ENCODE results near the gene TRPM7. TPM values are rescaled to one million over a fixed set of nuclear protein-coding genes. Genes with fewer than 3 reads are reported as not detected.

Gene TRPM7
- total and polyA plus RNA-seq, 12 donors, result 5.4 to 45.0 (median 26.3) TPM

DNA sequence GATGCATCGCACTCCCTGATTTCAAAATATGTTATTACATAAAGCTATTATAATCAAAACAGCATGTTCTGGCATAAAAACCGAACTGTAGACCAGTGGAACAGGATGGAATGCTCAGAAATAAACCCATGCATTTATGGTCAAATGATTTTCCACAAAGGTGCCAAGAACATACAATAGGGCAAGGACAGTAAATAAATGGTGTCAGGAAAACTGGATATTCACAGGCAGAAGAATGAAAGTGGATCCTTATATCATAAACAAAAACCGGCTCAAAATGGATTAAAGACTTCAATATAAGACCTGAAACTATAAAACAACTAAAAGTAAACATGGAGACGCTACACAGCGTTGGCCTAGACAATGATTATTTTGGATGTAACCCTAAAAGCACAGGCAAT lies 162.7 kb downstream of the TRPM7 start:
- H3K27ac ChIP-seq, result no peak overlapping the region
- no peak overlapping the region for H3K4me3 ChIP-seq
- H3K27me3 ChIP-seq, result no peaks in the 10 kb centered on the region
- intact Hi-C loops (cut with DNase I), result no loop called here
- no peaks in the 10 kb centered on the region for H3K36me3 ChIP-seq (replicated peaks in 1 of 2)
- H3K9me3 ChIP-seq (replicated peaks in 1 of 3), result no peaks in the 10 kb centered on the region
- DNase-seq, result no peak
- H3K4me1 ChIP-seq (replicated peaks in 1 of 2), result no peaks in the 10 kb centered on the region
- WGBS, 4 donors, result 64 to 74% (median 68%) methylated on average over 5 of the region's 5 CpGs
- no peak for TF ChIP-seq POLR2A (IDR thresholded peaks at IDR 0.05)
- TF ChIP-seq, protein P1, sequence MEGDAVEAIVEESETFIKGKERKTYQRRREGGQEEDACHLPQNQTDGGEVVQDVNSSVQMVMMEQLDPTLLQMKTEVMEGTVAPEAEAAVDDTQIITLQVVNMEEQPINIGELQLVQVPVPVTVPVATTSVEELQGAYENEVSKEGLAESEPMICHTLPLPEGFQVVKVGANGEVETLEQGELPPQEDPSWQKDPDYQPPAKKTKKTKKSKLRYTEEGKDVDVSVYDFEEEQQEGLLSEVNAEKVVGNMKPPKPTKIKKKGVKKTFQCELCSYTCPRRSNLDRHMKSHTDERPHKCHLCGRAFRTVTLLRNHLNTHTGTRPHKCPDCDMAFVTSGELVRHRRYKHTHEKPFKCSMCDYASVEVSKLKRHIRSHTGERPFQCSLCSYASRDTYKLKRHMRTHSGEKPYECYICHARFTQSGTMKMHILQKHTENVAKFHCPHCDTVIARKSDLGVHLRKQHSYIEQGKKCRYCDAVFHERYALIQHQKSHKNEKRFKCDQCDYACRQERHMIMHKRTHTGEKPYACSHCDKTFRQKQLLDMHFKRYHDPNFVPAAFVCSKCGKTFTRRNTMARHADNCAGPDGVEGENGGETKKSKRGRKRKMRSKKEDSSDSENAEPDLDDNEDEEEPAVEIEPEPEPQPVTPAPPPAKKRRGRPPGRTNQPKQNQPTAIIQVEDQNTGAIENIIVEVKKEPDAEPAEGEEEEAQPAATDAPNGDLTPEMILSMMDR (IDR thresholded peaks at IDR 0.05), result no peak

DNA sequence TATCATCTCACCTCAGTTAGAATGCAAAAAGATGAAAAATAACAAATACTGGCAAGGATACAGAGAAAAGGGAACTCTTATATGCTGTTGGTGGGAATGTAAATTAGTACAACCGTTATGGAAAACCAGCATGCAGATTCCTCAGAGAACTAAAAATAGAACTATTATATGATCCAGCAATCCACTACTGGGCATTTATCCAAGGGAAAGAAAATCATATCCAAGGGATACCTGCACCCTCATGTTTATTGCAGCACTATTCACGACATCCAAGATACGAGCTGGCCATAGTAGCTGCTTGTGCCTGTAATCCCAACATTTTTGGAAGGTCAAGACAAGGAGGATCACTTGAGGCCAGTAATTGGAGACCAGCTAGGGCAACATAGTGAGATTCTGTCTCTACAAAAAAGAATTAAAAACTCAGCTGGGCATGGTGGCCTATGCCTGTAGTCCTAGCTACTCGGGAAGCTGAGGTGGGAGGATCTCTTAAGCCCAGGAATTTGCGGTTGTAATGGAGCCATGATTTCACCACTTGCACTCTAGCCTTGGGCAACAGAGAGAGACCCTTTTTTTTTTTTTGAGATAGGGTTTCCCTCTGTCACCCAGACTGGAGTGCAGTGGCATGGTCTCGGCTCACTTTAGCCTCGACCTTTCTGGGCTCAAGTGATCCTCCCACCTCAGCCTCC lies 166.7 kb downstream of the TRPM7 start:
- Histone ChIP-seq H3K36me3 (replicated peaks in 1 of 2) (no peaks in the 10 kb centered on the region), H3K27ac (no peak overlapping the region), H3K4me1 (replicated peaks in 1 of 2) (no peaks in the 10 kb centered on the region), H3K4me3 (no peak overlapping the region), H3K9me3 (replicated peaks in 1 of 3) (no peaks in the 10 kb centered on the region), H3K27me3 (no peaks in the 10 kb centered on the region)
- DNase-seq, result no peak
- intact Hi-C loops (cut with DNase I), result no loop called here
- TF ChIP-seq POLR2A (IDR thresholded peaks at IDR 0.05), result no peak
- TF ChIP-seq, protein P1 (IDR thresholded peaks at IDR 0.05), result no peak
- WGBS, 4 donors, result 65 to 82% (median 80%) methylated on average over 6 to 7 of the region's 7 CpGs

DNA sequence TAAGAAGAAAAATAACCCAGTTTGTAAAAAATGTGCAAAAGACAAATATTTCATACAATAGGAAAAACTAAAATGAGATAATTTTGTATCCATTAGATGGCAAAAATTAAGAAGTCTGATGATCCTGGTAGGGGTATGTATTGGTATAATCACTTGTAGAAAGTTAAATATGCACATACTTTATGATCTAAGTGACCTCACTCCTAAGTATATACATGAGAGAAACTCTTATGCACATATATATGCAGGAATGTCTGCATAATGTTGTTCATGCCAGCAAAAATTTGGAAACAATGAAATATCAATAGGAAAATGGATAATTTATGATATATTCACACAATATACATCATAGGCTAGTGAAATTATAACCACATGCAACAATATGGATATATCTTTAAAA lies 173.6 kb downstream of the TRPM7 start:
- intact Hi-C loops (cut with DNase I), result no loop called here
- TF ChIP-seq POLR2A (IDR thresholded peaks at IDR 0.05), result no peak
- TF ChIP-seq, protein P1 (IDR thresholded peaks at IDR 0.05), result no peak

More for the DNA sequence above, 173.6 kb downstream of the TRPM7 start:
- Histone ChIP-seq H3K4me3 (no peak overlapping the region), H3K27me3 (no peaks in the 10 kb centered on the region), H3K36me3 (replicated peaks in 1 of 2) (no peaks in the 10 kb centered on the region), H3K27ac (no peak overlapping the region), H3K4me1 (replicated peaks in 1 of 2) (no peaks in the 10 kb centered on the region), H3K9me3 (replicated peaks in 1 of 3) (no peaks in the 10 kb centered on the region)
- no peak for DNase-seq

Small RNA genes within 50 kb of the gene (small RNA-seq; reads per million reads assigned to genes)
- 0 reads per million in 2 donors for gene RN7SL354P

Other genes with a start within 250 kb of the TRPM7 start
- under 1 TPM in 2 of 9 donors, not detected in 7; 0.49 to 0.55 TPM for gene USP50, start 140.1 kb downstream of the TRPM7 start, total RNA-seq
- gene USP50, start 140.1 kb downstream of the TRPM7 start, polyA plus RNA-seq, result not detected
- 100 to 1,000 TPM in 7 of 9 donors, 10 to 100 TPM in 2; 73.4 to 378 (median 143) TPM for gene SPPL2A, start 78.9 kb upstream of the TRPM7 start, total RNA-seq
- gene SPPL2A, start 78.9 kb upstream of the TRPM7 start, polyA plus RNA-seq, result 100 to 1,000 TPM in 1 of 3 donors, 10 to 100 TPM in 2; 23.3 to 126 (median 36.7) TPM
- 10 to 100 TPM in 4 of 9 donors, 1 to 10 TPM in 5; 5.4 to 23.0 (median 9.9) TPM for gene AP4E1, start 221.9 kb upstream of the TRPM7 start, total RNA-seq
- gene AP4E1, start 221.9 kb upstream of the TRPM7 start, polyA plus RNA-seq, result 10 to 100 TPM in 1 of 3 donors, 1 to 10 TPM in 2; 2.0 to 10.1 (median 2.0) TPM